ENCODE measurements around the gene SPACA7. TPM values are rescaled to one million over a fixed set of nuclear protein-coding genes. Genes with fewer than 3 reads are reported as not detected.

SPACA7 gene
- total RNA-seq, 2 donors from 2014 or later: not detected

GRCh38 chr13:112366907-112367646, 9.1 kb upstream of the SPACA7 start:
- DNase-seq (ENCODE audit: low spot score): no peak
- no peak for ATAC-seq (ENCODE audit: insufficient number of reproducible peaks, low FRiP score, low read depth)
- no peak for TF ChIP-seq CTCF (IDR thresholded peaks at IDR 0.05)

GRCh38 chr13:112368883-112369282, 7.3 kb upstream of the SPACA7 start:
- H3K9me3 ChIP-seq: no peaks in the 10 kb centered on the region
- no peak for TF ChIP-seq CTCF (IDR thresholded peaks at IDR 0.05)
- H3K4me1 ChIP-seq (ENCODE audit: control insufficient read depth in 1 of 2, low read depth in 2 of 2): no peaks in the 10 kb centered on the region
- DNase-seq (ENCODE audit: low spot score) (no peak), ATAC-seq (ENCODE audit: insufficient number of reproducible peaks, low FRiP score, low read depth) (no peak)
- no peak overlapping the region for H3K27ac ChIP-seq
- H3K4me3 ChIP-seq: no peak overlapping the region
- no peaks in the 10 kb centered on the region for H3K27me3 ChIP-seq (replicated peaks; ENCODE audit: insufficient read depth)
- no peaks in the 10 kb centered on the region for H3K36me3 ChIP-seq

More at GRCh38 chr13:112366907-112367646, 9.1 kb upstream of the SPACA7 start:
- Histone ChIP-seq H3K4me1 (ENCODE audit: control insufficient read depth in 1 of 2, low read depth in 2 of 2) (no peaks in the 10 kb centered on the region), H3K9me3 (no peaks in the 10 kb centered on the region), H3K36me3 (no peaks in the 10 kb centered on the region), H3K4me3 (no peak overlapping the region), H3K27me3 (replicated peaks; ENCODE audit: insufficient read depth) (no peaks in the 10 kb centered on the region), H3K27ac (no peak overlapping the region)

- ATAC-seq (ENCODE audit: insufficient number of reproducible peaks, low FRiP score, low read depth): no peak
- Histone ChIP-seq H3K4me3 (no peak overlapping the region), H3K27me3 (replicated peaks; ENCODE audit: insufficient read depth) (no peaks in the 10 kb centered on the region), H3K9me3 (no peaks in the 10 kb centered on the region), H3K4me1 (ENCODE audit: control insufficient read depth in 1 of 2, low read depth in 2 of 2) (no peaks in the 10 kb centered on the region), H3K36me3 (no peaks in the 10 kb centered on the region), H3K27ac (no peak overlapping the region)
- no peak for TF ChIP-seq CTCF (IDR thresholded peaks at IDR 0.05)
- DNase-seq (ENCODE audit: low spot score): no peak
These were observed 5.8 kb upstream of the SPACA7 start for GRCh38 chr13:112370311-112370710.

- TF ChIP-seq CTCF (IDR thresholded peaks at IDR 0.05): no peak
- no peak for ATAC-seq (ENCODE audit: insufficient number of reproducible peaks, low FRiP score, low read depth)
- no peak for DNase-seq (ENCODE audit: low spot score)
- no peaks in the 10 kb centered on the region for H3K36me3 ChIP-seq
- no peaks in the 10 kb centered on the region for H3K27me3 ChIP-seq (replicated peaks; ENCODE audit: insufficient read depth)
- H3K4me1 ChIP-seq (ENCODE audit: control insufficient read depth in 1 of 2, low read depth in 2 of 2): no peaks in the 10 kb centered on the region
- H3K27ac ChIP-seq: no peak overlapping the region
- no peaks in the 10 kb centered on the region for H3K9me3 ChIP-seq
- H3K4me3 ChIP-seq: no peak overlapping the region
These were observed 1.9 kb upstream of the SPACA7 start for GRCh38 chr13:112374271-112374670.

GRCh38 chr13:112391746-112392145, 15.6 kb downstream of the SPACA7 start:
- Histone ChIP-seq H3K9me3 (no peaks in the 10 kb centered on the region), H3K27ac (no peak overlapping the region), H3K4me1 (ENCODE audit: control insufficient read depth in 1 of 2, low read depth in 2 of 2) (no peaks in the 10 kb centered on the region), H3K27me3 (replicated peaks; ENCODE audit: insufficient read depth) (no peaks in the 10 kb centered on the region), H3K36me3 (no peaks in the 10 kb centered on the region), H3K4me3 (no peak overlapping the region)
- no peak for ATAC-seq (ENCODE audit: insufficient number of reproducible peaks, low FRiP score, low read depth)
- no peak for TF ChIP-seq CTCF (IDR thresholded peaks at IDR 0.05)
- no peak for DNase-seq (ENCODE audit: low spot score)

All from thoracic aorta (tissue), 2 donors.